HEK293T (cell line): ENCODE data around the gene BANK1.

Experiments
- CTCF ChIA-PET: fragments of 350-600 bp; formaldehyde crosslinking; extraction: SDS; loops from one replicate; lab custom pipeline; 2021; ENCODE audit warnings: antibody characterized with exemption, inconsistent platforms; lab: Yijun Ruan, JAX
- POLR2A ChIA-PET: fragments of 350-600 bp; formaldehyde crosslinking; extraction: SDS; loops from one replicate; lab custom pipeline; 2020; ENCODE audit warnings: antibody characterized with exemption, inconsistent platforms; lab: Yijun Ruan, JAX
- DNase-seq: peaks from one replicate; pipeline ENCODE4 v3.0.0; 2012; ENCODE audit warnings: mixed read lengths; ENCODE audit errors: extremely low spot score
- ARNT ChIP-seq: fragments of 450-650 bp; IDR thresholded peaks from 2 replicates; pipeline ENCODE4 v1.6.1; 2017; ENCODE audit warnings: mild to moderate bottlenecking
- BHLHE40 ChIP-seq: fragments of 450-650 bp; IDR thresholded peaks from 2 replicates; pipeline ENCODE4 v1.6.1; 2016; ENCODE audit warnings: mild to moderate bottlenecking, moderate library complexity, borderline replicate concordance
- CTBP1 ChIP-seq: fragments of 450-650 bp; IDR thresholded peaks from 2 replicates; pipeline ENCODE4 v1.6.1; 2016; ENCODE audit warnings: borderline replicate concordance
- ELF4 ChIP-seq: fragments of 450-650 bp; IDR thresholded peaks from 2 replicates; pipeline ENCODE4 v1.6.1; 2017; ENCODE audit warnings: antibody characterized with exemption
- FOXA1 ChIP-seq: fragments of 450-650 bp; IDR thresholded peaks from 2 replicates; pipeline ENCODE4 v1.6.1; 2016; ENCODE audit warnings: mild to moderate bottlenecking
- FOXK2 ChIP-seq: fragments of 450-650 bp; IDR thresholded peaks from 2 replicates; pipeline ENCODE4 v1.6.1; 2016; ENCODE audit warnings: mild to moderate bottlenecking
- FOXM1 ChIP-seq: fragments of 450-650 bp; IDR thresholded peaks from 2 replicates; pipeline ENCODE4 v1.6.1; 2017; ENCODE audit warnings: mild to moderate bottlenecking, borderline replicate concordance
- HDGF ChIP-seq: fragments of 450-650 bp; IDR thresholded peaks from 2 replicates; pipeline ENCODE4 v1.6.1; 2017; ENCODE audit warnings: antibody characterized with exemption, borderline replicate concordance
- L3MBTL2 ChIP-seq: fragments of 450-650 bp; conservative IDR thresholded peaks from 2 replicates; pipeline ENCODE4 v1.6.1; 2016; ENCODE audit warnings: mild to moderate bottlenecking
- LEF1 ChIP-seq: fragments of 450-650 bp; IDR thresholded peaks from 2 replicates; pipeline ENCODE4 v1.6.1; 2017; ENCODE audit warnings: mild to moderate bottlenecking, borderline replicate concordance
- NFRKB ChIP-seq: fragments of 450-650 bp; IDR thresholded peaks from 2 replicates; pipeline ENCODE4 v1.6.1; 2016; ENCODE audit warnings: mild to moderate bottlenecking, moderate library complexity
- SP1 ChIP-seq: fragments of 450-650 bp; IDR thresholded peaks from 2 replicates; pipeline ENCODE4 v1.6.1; 2017
- SUZ12 ChIP-seq: fragments of 450-650 bp; IDR thresholded peaks from 2 replicates; pipeline ENCODE4 v1.6.1; 2016; ENCODE audit warnings: mild to moderate bottlenecking
- TARDBP ChIP-seq: fragments of 450-650 bp; IDR thresholded peaks from 2 replicates; pipeline ENCODE4 v1.6.1; 2016
- ZNF384 ChIP-seq: fragments of 450-650 bp; IDR thresholded peaks from 2 replicates; pipeline ENCODE4 v1.6.1; 2016
- TF ChIP-seq, protein P1 (sequence below): fragments of 450-650 bp; IDR thresholded peaks from 2 replicates; pipeline ENCODE4 v1.6.1; 2016

Gene BANK1

DNA sequence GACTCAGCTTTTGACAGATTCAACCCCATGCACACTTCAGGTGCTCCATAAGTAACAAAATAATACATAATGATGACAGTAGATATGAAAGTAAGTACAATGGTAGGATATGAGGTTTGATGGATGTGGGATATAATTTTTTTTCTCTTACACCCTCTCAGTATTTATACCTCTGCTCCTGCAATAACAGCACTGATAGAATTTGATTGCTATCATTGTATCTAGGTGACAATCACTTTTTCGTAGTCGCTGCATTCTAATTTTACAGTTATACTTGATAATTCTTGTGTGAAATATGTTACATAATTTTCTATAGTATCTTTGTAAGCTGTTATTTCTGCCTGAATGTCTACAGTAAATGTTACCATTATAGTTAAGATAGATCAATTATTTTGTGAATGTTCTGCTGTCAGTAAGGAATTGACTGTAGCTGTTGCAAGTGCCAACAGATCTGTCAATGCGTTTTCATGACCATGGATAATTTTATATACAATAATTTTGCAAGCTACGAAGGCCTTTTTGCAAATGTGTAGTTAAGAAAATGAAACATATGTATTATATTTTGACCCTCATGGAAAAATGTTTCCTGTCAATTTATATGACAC, 128.9 kb downstream of the BANK1 start:
- TF ChIP-seq ZNF384 = no peak
- no peak for TF ChIP-seq ARNT
- TF ChIP-seq SUZ12 = no peak
- TF ChIP-seq TARDBP = no peak
- no peak for TF ChIP-seq FOXM1
- no peak for TF ChIP-seq L3MBTL2
- DNase-seq = no peak
- ChIA-PET POLR2A (no interaction called here), CTCF (no interaction called here)

DNA sequence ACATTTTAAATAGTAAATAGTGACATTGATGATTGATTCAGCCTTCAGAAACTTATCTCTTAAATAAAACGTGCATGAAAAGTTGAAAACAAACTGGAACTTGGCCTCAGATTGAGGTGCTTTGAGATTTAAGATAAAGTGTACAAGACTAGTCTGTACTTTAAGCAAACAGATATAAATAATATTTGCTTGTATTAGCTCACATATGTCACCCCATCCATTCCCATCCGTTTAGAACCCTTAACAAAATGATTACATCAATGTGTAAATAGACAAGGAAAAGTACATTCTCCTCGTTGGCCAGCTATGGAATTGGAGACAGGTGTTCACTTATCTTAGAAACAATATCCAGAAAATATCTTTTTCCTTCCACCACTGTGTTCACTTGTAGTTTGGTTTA, 130.8 kb downstream of the BANK1 start:
- POLR2A ChIA-PET = no interaction called here
- DNase-seq = no peak
- CTCF ChIA-PET = no interaction called here
- TF ChIP-seq TARDBP = no peak
- TF ChIP-seq ELF4 = no peak
- TF ChIP-seq, protein P1, sequence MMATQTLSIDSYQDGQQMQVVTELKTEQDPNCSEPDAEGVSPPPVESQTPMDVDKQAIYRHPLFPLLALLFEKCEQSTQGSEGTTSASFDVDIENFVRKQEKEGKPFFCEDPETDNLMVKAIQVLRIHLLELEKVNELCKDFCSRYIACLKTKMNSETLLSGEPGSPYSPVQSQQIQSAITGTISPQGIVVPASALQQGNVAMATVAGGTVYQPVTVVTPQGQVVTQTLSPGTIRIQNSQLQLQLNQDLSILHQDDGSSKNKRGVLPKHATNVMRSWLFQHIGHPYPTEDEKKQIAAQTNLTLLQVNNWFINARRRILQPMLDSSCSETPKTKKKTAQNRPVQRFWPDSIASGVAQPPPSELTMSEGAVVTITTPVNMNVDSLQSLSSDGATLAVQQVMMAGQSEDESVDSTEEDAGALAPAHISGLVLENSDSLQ = no peak
- TF ChIP-seq CTBP1 = no peak
- TF ChIP-seq LEF1 = no peak
- TF ChIP-seq ZNF384 = no peak
- TF ChIP-seq BHLHE40 = no peak

DNA sequence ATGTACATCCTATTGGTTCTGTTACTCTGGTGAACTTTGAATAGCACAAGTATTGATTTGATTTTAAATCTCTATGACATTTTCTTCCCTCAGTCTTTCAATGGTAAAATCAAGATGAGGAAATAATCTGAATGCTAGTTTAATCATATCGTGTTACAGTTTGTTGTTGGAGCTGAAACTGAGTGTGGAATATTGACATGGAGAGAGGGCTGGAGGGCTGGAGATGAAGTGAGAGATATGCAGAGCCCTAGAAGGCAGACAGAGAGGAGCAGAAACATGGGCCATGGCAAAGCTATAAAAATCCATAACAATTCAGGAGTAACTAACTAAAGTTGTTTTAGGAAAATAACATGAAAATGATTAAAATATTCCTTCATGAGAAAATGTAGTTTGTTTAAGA, 141.1 kb downstream of the BANK1 start:
- TF ChIP-seq LEF1 (no peak), SUZ12 (no peak), HDGF (no peak), ZNF384 (no peak), FOXA1 (no peak), FOXK2 (no peak), ARNT (no peak), BHLHE40 (no peak), NFRKB (no peak), L3MBTL2 (no peak), CTBP1 (no peak), FOXM1 (no peak), ELF4 (no peak), TARDBP (no peak), SP1 (no peak)
- TF ChIP-seq, protein P1 = no peak
- ChIA-PET CTCF (interaction anchor here (0.8 kb wide), 1 partner anchor 172 kb away, joined by 4 read pairs; no protein-coding TSS in a partner anchor), POLR2A (no interaction called here)
- no peak for DNase-seq

DNA sequence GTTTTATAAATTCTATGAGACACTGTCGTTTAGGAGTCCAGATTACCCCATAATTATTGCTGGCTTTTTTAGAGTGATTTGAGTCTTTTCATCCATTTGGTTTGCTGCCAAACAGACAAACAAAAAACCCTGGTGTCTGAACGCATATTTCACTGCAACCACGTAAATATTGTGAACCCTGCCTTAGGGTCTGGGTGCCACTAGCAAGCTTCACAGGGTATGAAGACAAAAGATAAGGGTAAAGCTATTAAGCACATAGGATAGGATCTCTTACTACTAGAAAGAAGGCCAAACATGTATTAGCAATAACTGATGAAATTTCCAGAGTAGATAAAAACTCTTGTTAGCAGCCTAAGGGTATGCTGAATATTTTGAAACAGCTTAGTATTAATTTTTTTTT, 143.3 kb downstream of the BANK1 start:
- ChIA-PET POLR2A (no interaction called here), CTCF (no interaction called here)
- DNase-seq = no peak
- TF ChIP-seq FOXM1 (no peak), ZNF384 (no peak), ARNT (no peak)

DNA sequence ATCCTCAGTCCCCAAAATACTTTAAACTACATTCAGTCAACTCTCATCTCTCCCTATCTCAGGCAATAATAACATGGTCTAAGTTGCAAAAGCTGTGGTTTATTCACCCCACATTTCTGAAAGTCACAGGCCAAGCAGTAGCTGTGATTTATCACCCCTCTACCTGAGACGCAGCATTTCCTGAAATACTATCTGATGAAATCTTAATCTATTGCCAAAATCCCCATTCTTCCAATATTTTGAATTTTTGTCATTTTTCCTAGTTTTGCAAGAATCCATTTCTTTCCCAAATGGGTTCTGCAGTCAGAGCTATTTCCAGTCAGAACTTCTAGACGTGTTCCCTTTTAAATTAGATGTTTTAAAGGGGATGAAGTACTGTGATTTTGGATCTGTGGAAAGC, 148.3 kb downstream of the BANK1 start:
- no peak for TF ChIP-seq LEF1
- no peak for TF ChIP-seq CTBP1
- no peak for TF ChIP-seq SP1
- TF ChIP-seq, protein P1 = no peak
- TF ChIP-seq ZNF384 = no peak
- TF ChIP-seq ELF4 = no peak
- TF ChIP-seq ARNT = no peak
- TF ChIP-seq FOXA1 = no peak
- TF ChIP-seq FOXM1 = no peak
- TF ChIP-seq NFRKB = no peak
- ChIA-PET CTCF (no interaction called here), POLR2A (no interaction called here)
- no peak for DNase-seq

DNA sequence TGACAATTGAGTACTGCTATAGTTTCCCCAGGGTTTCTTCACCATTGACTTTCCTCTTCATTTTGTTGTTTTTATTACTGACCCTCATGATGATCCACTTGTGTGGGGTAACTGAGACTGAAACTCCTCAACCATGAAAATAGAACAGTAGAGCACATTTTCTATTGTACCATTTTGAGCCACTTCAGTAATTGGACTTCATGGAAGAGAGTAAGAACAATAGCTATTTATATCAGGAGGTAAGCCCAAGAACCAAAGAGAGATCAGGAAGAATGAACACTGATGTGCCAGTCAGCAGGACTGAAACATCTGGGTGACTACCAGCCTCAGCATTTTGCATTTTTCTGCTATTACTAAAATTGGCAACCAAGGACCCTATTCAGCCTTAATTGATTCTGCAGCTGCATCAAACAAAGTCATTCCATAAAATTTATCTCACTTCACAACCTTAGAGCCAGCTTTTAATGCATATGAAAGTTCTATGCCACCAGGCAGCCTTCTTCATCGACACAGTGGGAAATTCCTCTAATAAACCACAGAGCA, 151.4 kb downstream of the BANK1 start:
- ChIA-PET POLR2A (no interaction called here), CTCF (no interaction called here)
- TF ChIP-seq FOXA1 (no peak), ZNF384 (no peak), LEF1 (no peak), HDGF (no peak), SUZ12 (no peak), ARNT (no peak), SP1 (no peak), ELF4 (no peak), TARDBP (no peak), FOXM1 (no peak), BHLHE40 (no peak), CTBP1 (no peak), NFRKB (no peak), FOXK2 (no peak)
- TF ChIP-seq, protein P1 = no peak
- DNase-seq = no peak
